Peyer's patch (tissue), 4 donors: Measurements from ENCODE around the gene GABRR1. TPM values are rescaled to one million over a fixed set of nuclear protein-coding genes. Genes with fewer than 3 reads are reported as not detected.

ENCODE experiments used
- DNase-seq, 3 donors: peaks; one replicate each; pipeline ENCODE4 v3.0.0-alpha.2; 2017 to 2019
- H3K27ac ChIP-seq, 4 donors: fragments of 200-600 bp; sonication (generic); one replicate each; pipeline ENCODE4 v1.5.1; 2016 to 2019
- H3K27me3 ChIP-seq, 2 donors: fragments of 200-600 bp; sonication (generic); one replicate each; pipeline ENCODE4 v1.5.1; 2019
- H3K36me3 ChIP-seq, 3 donors: fragments of 200-600 bp; sonication (generic); one replicate each; pipeline ENCODE4 v1.5.1; 2016 to 2019
- H3K4me1 ChIP-seq, 4 donors: fragments of 200-600 bp; sonication (generic); one replicate each; pipeline ENCODE4 v1.5.1; 2016 to 2019
- H3K4me3 ChIP-seq, 4 donors: fragments of 200-600 bp; sonication (generic); 1 replicate in 3 of 4; 2 replicates in 1 of 4; pipeline ENCODE4 v1.5.1; 2016 to 2019; ENCODE audit warnings: mild to moderate bottlenecking in 1 of 4
- H3K9me3 ChIP-seq, 4 donors: fragments of 200-600 bp; sonication (generic); one replicate each; pipeline ENCODE4 v1.5.1; 2016 to 2019; ENCODE audit warnings: mild to moderate bottlenecking in 1 of 4
- CTCF ChIP-seq, 6 experiments: fragments of 450-650 bp in 4 of 6; fragments of 200-600 bp in 2 of 6; sonication (generic) in 1 of 6; IDR thresholded peaks; one replicate each; pipeline ENCODE4 v1.5.1; 2017 to 2019; ENCODE audit warnings: antibody characterized with exemption in 6 of 6, mild to moderate bottlenecking in 3 of 6, moderate library complexity in 1 of 6
- POLR2A ChIP-seq, 2 donors: fragments of 450-650 bp; IDR thresholded peaks; one replicate each; pipeline ENCODE4 v1.5.1; 2017; ENCODE audit warnings: antibody characterized with exemption in 2 of 2, mild to moderate bottlenecking in 2 of 2, moderate library complexity in 2 of 2
- total RNA-seq, 4 donors: library from RNA; depleted of rRNA; stranded (reverse); fragments of >200 nt; gene quantifications; one replicate each; pipeline ENCODE4 v1.1.0, GENCODE V29; 2016

Gene GABRR1
- total RNA-seq, 4 donors from 2014 or later = not detected

- H3K4me3 ChIP-seq = no peak overlapping the region
- H3K27me3 ChIP-seq = no peaks in the 10 kb centered on the region
- DNase-seq = no peak
- H3K9me3 ChIP-seq = no peaks in the 10 kb centered on the region
- TF ChIP-seq CTCF (IDR thresholded peaks at IDR 0.05) = no peak
- TF ChIP-seq POLR2A (IDR thresholded peaks at IDR 0.05) = no peak
- no peak overlapping the region for H3K27ac ChIP-seq
- no peaks in the 10 kb centered on the region for H3K4me1 ChIP-seq
- no peaks in the 10 kb centered on the region for H3K36me3 ChIP-seq
Measured at GRCh38 chr6:89250239-89250638, 33.1 kb upstream of the GABRR1 start.

GRCh38 chr6:89244241-89244985, 27.3 kb upstream of the GABRR1 start:
- H3K4me3 ChIP-seq = no peak overlapping the region
- no peaks in the 10 kb centered on the region for H3K9me3 ChIP-seq
- DNase-seq = no peak
- no peak for TF ChIP-seq POLR2A (IDR thresholded peaks at IDR 0.05)
- TF ChIP-seq CTCF (IDR thresholded peaks at IDR 0.05) = no peak
- H3K27me3 ChIP-seq = no peaks in the 10 kb centered on the region
- H3K27ac ChIP-seq = no peak overlapping the region
- H3K4me1 ChIP-seq = no peaks in the 10 kb centered on the region
- H3K36me3 ChIP-seq = no peaks in the 10 kb centered on the region

- no peak for TF ChIP-seq CTCF (IDR thresholded peaks at IDR 0.05)
- no peak for TF ChIP-seq POLR2A (IDR thresholded peaks at IDR 0.05)
- no peak for DNase-seq
- no peak overlapping the region for H3K4me3 ChIP-seq
Measured at GRCh38 chr6:89243331-89243629, 26.1 kb upstream of the GABRR1 start.

DNA sequence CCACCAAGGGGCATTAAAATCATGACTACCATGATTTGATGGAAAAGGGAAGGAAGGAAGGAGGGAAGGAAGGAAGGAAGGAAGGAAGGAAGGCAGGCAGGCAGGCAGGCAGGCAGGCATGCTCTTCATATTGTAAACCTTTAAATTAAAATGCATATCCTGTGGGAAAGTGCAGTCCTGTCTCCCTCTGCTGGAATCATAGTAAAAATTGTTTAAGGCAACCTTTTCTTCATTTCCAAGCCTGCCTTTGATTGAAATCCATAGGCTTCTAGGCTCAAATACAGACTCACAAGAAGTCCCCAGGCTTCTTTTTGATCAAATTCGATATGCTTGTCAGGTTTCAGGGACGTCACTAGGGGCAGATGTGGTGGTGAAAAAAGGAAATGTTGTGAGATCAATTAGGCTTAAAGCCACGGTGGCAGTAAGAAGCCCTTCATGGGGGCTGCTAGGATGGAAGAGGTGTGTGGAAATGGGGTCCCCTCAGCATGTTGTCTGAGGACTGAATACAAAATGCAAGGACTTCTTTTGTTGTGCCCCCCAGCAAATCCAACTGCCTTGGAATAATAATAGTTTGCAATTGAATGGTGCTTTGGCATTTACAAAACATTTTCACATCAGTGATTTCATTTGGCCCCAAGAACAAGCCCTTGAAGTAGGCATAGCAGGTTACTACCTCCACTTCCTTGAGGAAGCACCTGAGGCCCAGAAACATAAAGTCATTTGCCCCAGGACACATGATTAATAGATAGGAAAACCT, 25.6 kb upstream of the GABRR1 start:
- no peak overlapping the region for H3K4me3 ChIP-seq
- H3K9me3 ChIP-seq = no peaks in the 10 kb centered on the region
- no peak for TF ChIP-seq POLR2A (IDR thresholded peaks at IDR 0.05)
- peak in 5 of 6 experiments; percentile 3 to 70 (median 68) for TF ChIP-seq CTCF (IDR thresholded peaks at IDR 0.05)
- no peaks in the 10 kb centered on the region for H3K4me1 ChIP-seq
- H3K27ac ChIP-seq = no peak overlapping the region
- H3K36me3 ChIP-seq = no peaks in the 10 kb centered on the region
- no peaks in the 10 kb centered on the region for H3K27me3 ChIP-seq
- no peak for DNase-seq

More at GRCh38 chr6:89243331-89243629, 26.1 kb upstream of the GABRR1 start:
- Histone ChIP-seq H3K4me1 (no peaks in the 10 kb centered on the region), H3K27ac (no peak overlapping the region), H3K27me3 (no peaks in the 10 kb centered on the region), H3K9me3 (no peaks in the 10 kb centered on the region), H3K36me3 (no peaks in the 10 kb centered on the region)

DNA sequence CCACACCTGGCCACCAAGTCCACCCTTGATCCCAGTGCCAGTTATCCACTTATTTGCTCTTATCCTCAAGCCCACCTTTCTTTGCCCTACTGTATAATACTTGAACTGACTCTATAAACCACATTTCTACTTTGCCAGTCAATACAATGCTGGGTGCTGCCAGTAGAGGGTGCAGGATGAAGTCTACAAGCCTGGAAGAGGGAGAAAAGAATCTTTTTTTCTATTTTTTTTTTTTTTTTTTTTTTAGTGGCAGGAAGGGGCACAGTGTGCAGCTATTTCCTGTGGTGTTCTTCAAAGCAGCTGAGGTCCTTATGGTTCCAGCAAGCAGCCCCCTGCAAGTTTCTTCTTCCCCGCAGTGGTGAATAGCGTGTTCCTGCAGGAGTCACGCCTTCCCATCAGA, 22.2 kb upstream of the GABRR1 start:
- Histone ChIP-seq H3K27me3 (no peaks in the 10 kb centered on the region), H3K4me3 (no peak overlapping the region), H3K36me3 (no peaks in the 10 kb centered on the region), H3K27ac (no peak overlapping the region), H3K9me3 (peaks cover 0 to 4% (median 0%) of the 10 kb centered on the region in 4 donors), H3K4me1 (no peaks in the 10 kb centered on the region)
- no peak for DNase-seq
- TF ChIP-seq CTCF (IDR thresholded peaks at IDR 0.05) (peak in 4 of 6 experiments; percentile 12 to 43 (median 24)), POLR2A (IDR thresholded peaks at IDR 0.05) (no peak)
